GM10248 (cell line): Measurements from ENCODE around the gene PTPRN2.
"Not testable (repeated sequence)": the region's sequence is repeated elsewhere in the genome, so short reads cannot be mapped to it uniquely, and the experiment has no call there.

Source experiments
- CTCF ChIA-PET: fragments of 300-600 bp; sonication (Branson Sonifier 250); formaldehyde crosslinking; extraction: SDS; loops from one replicate; lab custom pipeline; 2021; ENCODE audit warnings: antibody characterized with exemption; lab: Yijun Ruan, JAX
- POLR2A ChIA-PET: fragments of 350-650 bp; sonication (Branson Sonifier 250); formaldehyde crosslinking; extraction: SDS; loops from one replicate; lab custom pipeline; 2020; ENCODE audit warnings: antibody characterized with exemption; lab: Yijun Ruan, JAX
- DNase-seq: peaks from one replicate; pipeline ENCODE4 v3.0.0; 2012; ENCODE audit errors: extremely low spot score
- TF ChIP-seq, protein P1 (sequence below): IDR thresholded peaks from 2 replicates; pipeline ENCODE4 v1.5.1; 2012; ENCODE audit warnings: mild to moderate bottlenecking, low read depth; ENCODE audit errors: extremely low read depth, missing control alignments, control extremely low read depth

Gene PTPRN2

DNA sequence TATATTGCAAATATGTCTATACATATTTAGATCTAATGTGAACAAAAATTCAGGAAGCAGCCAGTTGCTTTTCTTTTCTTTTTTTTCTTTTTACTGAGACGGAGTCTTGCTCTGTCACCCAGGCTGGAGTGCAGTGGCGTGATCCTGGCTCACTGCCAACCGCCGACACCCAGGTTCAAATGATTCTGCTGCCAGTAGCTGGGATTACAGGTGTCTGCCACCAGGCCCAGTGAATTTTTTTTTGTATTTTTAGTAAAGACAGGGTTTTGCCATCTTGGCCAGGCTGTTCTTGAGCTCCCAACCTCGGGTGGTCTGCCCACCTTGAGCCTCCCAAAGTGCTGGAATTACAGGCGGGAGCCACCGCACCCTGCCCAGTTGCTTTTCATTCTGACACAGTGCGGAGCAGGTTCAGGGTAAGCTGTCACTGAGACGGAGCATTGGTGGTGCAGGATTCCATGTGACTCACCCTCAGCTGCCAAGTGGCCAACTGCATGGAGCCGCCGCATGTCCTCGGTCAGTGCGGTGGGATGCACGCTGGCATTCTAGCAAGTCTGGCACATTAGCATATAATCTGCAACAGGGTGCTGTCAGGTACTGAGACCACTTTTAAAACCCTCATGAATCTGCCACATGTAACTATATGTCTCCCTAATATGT lies 888.1 kb downstream of the PTPRN2 start:
- ChIA-PET CTCF (interaction anchor here (1.4 kb wide), 1 partner anchor 10 kb away, joined by 3 read pairs; no protein-coding TSS in a partner anchor), POLR2A (no interaction called here)
- TF ChIP-seq, protein P1, sequence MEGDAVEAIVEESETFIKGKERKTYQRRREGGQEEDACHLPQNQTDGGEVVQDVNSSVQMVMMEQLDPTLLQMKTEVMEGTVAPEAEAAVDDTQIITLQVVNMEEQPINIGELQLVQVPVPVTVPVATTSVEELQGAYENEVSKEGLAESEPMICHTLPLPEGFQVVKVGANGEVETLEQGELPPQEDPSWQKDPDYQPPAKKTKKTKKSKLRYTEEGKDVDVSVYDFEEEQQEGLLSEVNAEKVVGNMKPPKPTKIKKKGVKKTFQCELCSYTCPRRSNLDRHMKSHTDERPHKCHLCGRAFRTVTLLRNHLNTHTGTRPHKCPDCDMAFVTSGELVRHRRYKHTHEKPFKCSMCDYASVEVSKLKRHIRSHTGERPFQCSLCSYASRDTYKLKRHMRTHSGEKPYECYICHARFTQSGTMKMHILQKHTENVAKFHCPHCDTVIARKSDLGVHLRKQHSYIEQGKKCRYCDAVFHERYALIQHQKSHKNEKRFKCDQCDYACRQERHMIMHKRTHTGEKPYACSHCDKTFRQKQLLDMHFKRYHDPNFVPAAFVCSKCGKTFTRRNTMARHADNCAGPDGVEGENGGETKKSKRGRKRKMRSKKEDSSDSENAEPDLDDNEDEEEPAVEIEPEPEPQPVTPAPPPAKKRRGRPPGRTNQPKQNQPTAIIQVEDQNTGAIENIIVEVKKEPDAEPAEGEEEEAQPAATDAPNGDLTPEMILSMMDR = no peak
- DNase-seq = no peak

DNA sequence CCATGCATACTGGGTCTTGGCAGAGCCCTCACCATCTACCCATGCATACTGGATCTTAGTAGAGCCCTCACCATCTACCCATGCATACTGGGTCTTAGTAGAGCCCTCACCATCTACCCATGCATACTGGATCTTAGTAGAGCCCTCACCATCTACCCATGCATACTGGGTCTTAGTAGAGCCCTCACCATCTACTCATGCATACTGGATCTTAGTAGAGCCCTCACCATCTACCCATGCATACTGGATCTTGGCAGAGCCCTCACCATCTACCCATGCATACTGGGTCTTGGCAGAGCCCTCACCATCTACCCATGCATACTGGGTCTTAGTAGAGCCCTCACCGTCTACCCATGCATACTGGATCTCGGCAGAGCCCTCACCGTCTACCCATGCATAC lies 890.3 kb downstream of the PTPRN2 start:
- DNase-seq, CTCF ChIA-PET, POLR2A ChIA-PET: not testable (repeated sequence)

DNA sequence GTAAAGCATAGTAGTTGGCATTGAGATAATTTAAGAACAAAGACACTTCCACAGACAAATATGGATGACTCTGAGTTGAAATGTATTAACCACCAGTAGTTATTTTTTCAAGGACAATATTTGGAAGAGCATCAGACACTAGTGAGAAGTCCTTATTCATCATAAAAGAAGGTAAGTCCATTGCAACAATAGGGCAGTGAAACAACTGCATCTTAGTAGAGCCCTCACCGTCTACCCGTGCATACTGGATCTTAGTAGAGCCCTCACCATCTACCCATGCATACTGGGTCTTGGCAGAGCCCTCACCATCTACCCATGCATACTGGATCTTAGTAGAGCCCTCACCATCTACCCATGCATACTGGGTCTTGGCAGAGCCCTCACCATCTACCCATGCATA lies 892.0 kb downstream of the PTPRN2 start:
- DNase-seq, POLR2A ChIA-PET, CTCF ChIA-PET: not testable (repeated sequence)

DNA sequence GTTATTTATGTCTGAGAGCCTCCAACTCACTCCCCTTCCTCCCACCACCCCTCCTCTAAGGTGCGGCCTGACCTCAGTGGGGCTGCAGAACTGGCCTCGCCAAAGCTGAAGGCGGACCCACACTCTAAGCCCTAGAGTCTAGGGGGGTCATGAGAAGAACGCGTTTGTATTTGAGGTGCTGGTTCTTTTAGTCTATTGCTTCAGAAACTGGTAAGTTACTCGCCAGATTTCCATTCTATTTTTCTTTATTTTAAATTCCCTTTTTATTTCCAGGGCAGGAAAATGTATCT lies 893.3 kb downstream of the PTPRN2 start:
- TF ChIP-seq, protein P1 = no peak
- POLR2A ChIA-PET = no interaction called here
- CTCF ChIA-PET = no interaction called here
- DNase-seq = no peak

DNA sequence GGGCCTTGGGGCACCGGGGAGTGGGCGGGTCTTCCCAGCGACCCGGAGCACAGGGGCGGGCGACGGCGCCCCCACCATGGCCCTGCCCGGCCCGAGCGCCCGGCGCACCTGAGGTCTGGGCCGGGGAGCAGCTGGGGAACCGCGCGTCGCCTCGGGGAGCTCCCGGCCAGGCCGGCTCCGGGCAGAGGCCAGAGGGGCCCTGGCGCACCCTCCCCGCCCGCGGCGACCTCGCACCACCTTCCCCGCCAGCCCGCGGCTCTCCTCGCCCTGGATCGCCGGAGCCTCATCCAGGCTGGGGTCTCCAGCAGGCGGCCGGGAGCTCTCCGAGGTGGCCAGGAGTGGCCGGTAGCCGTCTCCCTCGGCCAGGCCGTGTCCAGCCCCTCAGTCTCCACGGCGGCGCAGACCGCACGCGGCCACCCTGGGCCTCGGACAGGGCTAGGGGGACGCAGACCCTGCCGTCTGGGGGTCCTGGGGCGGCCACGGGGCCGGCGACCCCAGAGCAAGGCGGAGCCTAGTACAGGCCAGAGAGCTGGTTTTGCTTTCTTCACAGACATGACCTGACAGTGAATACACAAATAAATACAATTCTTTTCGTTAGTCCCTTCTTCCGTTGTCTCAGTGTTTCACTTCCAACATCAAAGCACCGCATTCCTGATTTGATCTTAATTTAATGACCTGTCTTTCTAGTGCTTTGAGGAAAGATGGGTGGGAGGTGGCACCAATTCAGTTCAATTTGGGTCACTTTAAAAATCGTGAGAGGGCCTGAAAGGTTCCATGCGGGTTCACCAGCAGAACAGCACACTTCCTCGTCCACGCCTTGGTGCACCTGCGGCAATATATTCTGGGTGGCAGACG lies 893.9 kb downstream of the PTPRN2 start:
- CTCF ChIA-PET = no interaction called here
- TF ChIP-seq, protein P1 = no peak
- POLR2A ChIA-PET = interaction anchor here (0.6 kb wide), 1 partner anchor 1170 kb away, joined by 4 read pairs; no protein-coding TSS in a partner anchor
- DNase-seq = no peak

DNA sequence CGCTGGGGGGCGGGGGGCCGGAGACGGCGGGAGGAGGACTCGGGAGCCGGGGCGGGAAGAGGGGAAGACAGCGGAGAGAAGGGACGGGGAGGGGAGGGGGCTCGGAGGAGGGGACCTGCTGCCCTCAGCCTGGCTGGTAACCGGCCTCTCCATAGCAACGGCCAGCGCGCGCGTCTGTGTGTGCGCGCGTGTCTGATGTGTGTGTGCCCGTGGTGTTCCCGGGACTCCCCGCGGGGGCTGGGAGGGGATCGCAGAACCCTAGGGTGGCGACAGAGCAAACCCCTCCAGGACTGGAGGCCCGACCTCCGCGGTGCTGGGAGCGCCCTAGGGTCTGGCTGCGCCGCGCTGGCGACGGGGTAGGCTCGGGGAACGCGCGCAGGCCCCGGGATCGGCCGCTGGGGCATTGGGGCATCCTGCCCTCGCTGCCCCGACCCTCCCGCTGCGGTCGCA lies 894.5 kb downstream of the PTPRN2 start:
- CTCF ChIA-PET = no interaction called here
- POLR2A ChIA-PET = no interaction called here
- TF ChIP-seq, protein P1 = no peak
- no peak for DNase-seq

DNA sequence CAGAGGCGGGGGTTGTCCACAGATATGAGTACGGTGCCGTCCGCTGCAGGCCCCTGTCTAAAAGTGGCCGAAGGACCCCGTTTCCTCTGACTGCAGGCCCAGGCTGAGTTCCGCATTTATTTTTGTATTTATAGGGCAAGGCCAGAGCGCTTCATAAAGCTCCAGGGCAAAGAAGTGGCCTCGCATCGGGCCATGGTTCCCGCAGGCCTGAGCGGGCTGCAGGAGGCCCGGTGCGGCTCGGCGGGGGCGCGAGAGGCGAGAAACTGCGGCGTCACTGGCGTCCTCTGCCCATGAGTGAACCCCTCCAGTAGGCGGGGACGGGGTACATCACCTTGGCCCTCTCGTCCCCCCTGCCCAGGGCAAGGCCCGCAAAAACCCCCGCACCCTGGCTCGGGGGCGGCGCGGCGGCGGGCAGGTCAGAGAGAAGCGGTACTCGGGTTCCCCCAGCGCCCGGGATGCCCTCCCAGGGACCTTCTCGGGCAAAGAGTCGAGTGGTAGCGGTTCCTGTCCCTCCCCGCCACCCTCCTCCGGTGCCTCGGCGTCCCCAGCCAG lies 895.1 kb downstream of the PTPRN2 start:
- CTCF ChIA-PET = no interaction called here
- POLR2A ChIA-PET = no interaction called here
- TF ChIP-seq, protein P1 = no peak
- DNase-seq = no peak
